Loucy (cell line): Measurements from ENCODE around the gene ATRNL1.

Experiments used
- CTCF ChIP-seq: fragments of 200-600 bp; sonication (generic); conservative IDR thresholded peaks from 2 replicates; pipeline ENCODE4 v1.5.1; 2014; ENCODE audit warnings: mild to moderate bottlenecking, antibody characterized with exemption, low read length
- EZH2phosphoT487 ChIP-seq: fragments of 200-600 bp; IDR thresholded peaks from 2 replicates; pipeline ENCODE4 v1.6.1; 2018; ENCODE audit warnings: antibody characterized with exemption, mild to moderate bottlenecking, moderate library complexity, borderline replicate concordance

- no peak for TF ChIP-seq EZH2phosphoT487
- TF ChIP-seq CTCF: no peak
These were observed 679.4 kb downstream of the ATRNL1 start for GRCh38 chr10:115772606-115773005.
